ENCODE results near the gene KCTD15. TPM values are rescaled to one million over a fixed set of nuclear protein-coding genes. Genes with fewer than 3 reads are reported as not detected.

Gene KCTD15
- total RNA-seq, 1 experiment from 2014 or later, result 13.8 TPM

GRCh38 chr19:33773704-33774624 lies 22.7 kb upstream of the KCTD15 start:
- peaks cover 36% of the 10 kb centered on the region for H3K27me3 ChIP-seq (ENCODE audit: insufficient read depth, low read depth)
- BruUV-seq (replicated peaks), result no TSS peak
- H3F3A ChIP-seq (ENCODE audit: insufficient read depth, low read depth), result no peaks in the 10 kb centered on the region
- H3K79me2 ChIP-seq (ENCODE audit: low read depth), result no peaks in the 10 kb centered on the region
- no peak overlapping the region for H2AFZ ChIP-seq
- H3K4me2 ChIP-seq, result no peak overlapping the region
- H3K9me3 ChIP-seq (ENCODE audit: insufficient read depth, low read depth), result no peaks in the 10 kb centered on the region
- H3K9me2 ChIP-seq (ENCODE audit: insufficient read depth), result no peaks in the 10 kb centered on the region
- ChIA-PET CTCF (interaction anchor here (0.6 to 1.0 kb wide), 2 partner anchors 358 to 461 kb away, joined by 3 to 8 read pairs; no protein-coding TSS in a partner anchor), POLR2A (ENCODE audit: unreplicated experiment) (no interaction called here)
- H3K4me3 ChIP-seq, result no peak overlapping the region
- intact Hi-C loops (cut with micrococcal nuclease; ENCODE audit: unreplicated experiment), result loop anchor here (5.0 kb wide), 2 partner anchors 632 to 647 kb away; no protein-coding TSS in a partner anchor
- TF ChIP-seq EZH2 (IDR thresholded peaks at IDR 0.05; ENCODE audit: low read depth), result no peak
- no peak for TF ChIP-seq CTCF (conservative IDR thresholded peaks at IDR 0.05)
- H4K20me1 ChIP-seq (ENCODE audit: insufficient read depth), result no peaks in the 10 kb centered on the region
- H3K27ac ChIP-seq, result no peak overlapping the region
- H3K36me3 ChIP-seq (ENCODE audit: low read depth), result no peaks in the 10 kb centered on the region
- no peak for DNase-seq
- H3K4me1 ChIP-seq (replicated peaks; ENCODE audit: insufficient read depth), result no peaks in the 10 kb centered on the region

DNA sequence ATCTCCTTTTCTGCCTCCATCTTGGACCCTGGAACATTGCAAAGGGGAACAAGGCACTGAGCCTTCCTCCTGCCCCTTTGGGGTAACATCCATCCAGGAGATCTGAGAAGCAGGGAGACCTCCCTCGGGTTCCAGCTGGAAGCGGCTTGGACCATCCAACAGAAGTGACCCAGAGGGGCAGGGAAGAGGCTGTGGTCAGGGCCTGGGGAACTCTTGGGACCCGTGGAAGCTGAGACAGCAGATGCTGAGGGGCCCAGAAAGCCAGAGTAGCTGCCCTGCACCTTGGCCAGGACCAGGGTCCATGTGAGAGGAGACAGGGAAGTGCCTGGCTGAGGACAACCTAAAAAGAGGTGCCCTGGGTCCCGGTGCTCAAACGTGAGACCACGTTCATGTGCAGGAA lies 21.9 kb upstream of the KCTD15 start:
- Histone ChIP-seq H4K20me1 (ENCODE audit: insufficient read depth) (no peaks in the 10 kb centered on the region), H3K36me3 (ENCODE audit: low read depth) (no peaks in the 10 kb centered on the region), H3K27me3 (ENCODE audit: insufficient read depth, low read depth) (peaks cover 36% of the 10 kb centered on the region), H3K4me1 (replicated peaks; ENCODE audit: insufficient read depth) (no peaks in the 10 kb centered on the region), H3K27ac (no peak overlapping the region), H3K9me3 (ENCODE audit: insufficient read depth, low read depth) (no peaks in the 10 kb centered on the region), H3K4me3 (no peak overlapping the region), H3F3A (ENCODE audit: insufficient read depth, low read depth) (no peaks in the 10 kb centered on the region), H3K79me2 (ENCODE audit: low read depth) (no peaks in the 10 kb centered on the region), H3K4me2 (no peak overlapping the region), H2AFZ (no peak overlapping the region), H3K9me2 (ENCODE audit: insufficient read depth) (no peaks in the 10 kb centered on the region)
- BruUV-seq (replicated peaks), result no TSS peak
- DNase-seq, result no peak
- ChIA-PET CTCF (no interaction called here), POLR2A (ENCODE audit: unreplicated experiment) (no interaction called here)
- intact Hi-C loops (cut with micrococcal nuclease; ENCODE audit: unreplicated experiment), result loop anchor here (5.0 kb wide), 2 partner anchors 632 to 647 kb away; no protein-coding TSS in a partner anchor
- no peak for TF ChIP-seq CTCF (conservative IDR thresholded peaks at IDR 0.05)
- TF ChIP-seq EZH2 (IDR thresholded peaks at IDR 0.05; ENCODE audit: low read depth), result no peak

DNA sequence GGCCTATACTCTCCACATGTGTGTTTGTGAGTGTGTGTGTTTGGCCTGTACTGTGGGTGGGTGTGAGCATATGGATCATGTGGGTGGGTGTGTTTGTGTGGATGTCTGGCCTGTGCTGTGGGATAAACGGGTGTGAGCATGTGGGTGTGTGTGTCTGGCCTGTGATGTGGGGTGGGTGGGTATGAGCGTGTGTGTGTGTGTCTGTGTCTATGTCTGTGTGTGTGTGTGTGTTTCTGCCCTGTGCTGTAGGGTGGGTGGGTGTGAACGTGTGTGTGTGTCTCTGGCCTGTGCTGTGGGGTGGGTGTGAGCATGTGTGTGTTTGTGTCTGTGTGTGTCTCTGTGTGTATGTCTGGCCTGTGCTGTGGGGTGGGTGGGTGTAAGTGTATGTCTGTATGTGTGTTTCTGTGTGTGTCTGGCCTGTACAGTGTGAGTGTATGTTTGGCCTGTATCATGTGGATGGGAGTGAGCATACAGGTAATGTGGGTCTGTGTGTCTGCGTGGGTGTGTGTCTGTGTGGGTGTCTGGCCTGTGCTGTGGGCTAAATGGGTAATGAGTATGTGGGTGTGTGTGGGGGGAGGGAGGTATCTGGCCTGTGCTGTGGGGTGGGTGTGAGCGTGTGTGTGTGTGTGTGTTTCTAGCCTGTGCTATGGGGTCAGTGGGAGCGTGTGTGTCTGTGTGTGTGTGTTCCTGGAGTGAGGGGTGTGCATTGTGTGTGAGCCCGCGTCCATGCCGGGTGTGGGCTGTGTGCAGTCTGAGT lies 20.8 kb upstream of the KCTD15 start:
- no peaks in the 10 kb centered on the region for H3F3A ChIP-seq (ENCODE audit: insufficient read depth, low read depth)
- DNase-seq, result no peak
- CTCF ChIA-PET, result no interaction called here
- no peaks in the 10 kb centered on the region for H3K79me2 ChIP-seq (ENCODE audit: low read depth)
- no peak for TF ChIP-seq CTCF (conservative IDR thresholded peaks at IDR 0.05)
- no peak for TF ChIP-seq EZH2 (IDR thresholded peaks at IDR 0.05; ENCODE audit: low read depth)
- peaks cover 36% of the 10 kb centered on the region for H3K27me3 ChIP-seq (ENCODE audit: insufficient read depth, low read depth)
- no peaks in the 10 kb centered on the region for H3K9me3 ChIP-seq (ENCODE audit: insufficient read depth, low read depth)
- H2AFZ ChIP-seq, result no peak overlapping the region
- H4K20me1 ChIP-seq (ENCODE audit: insufficient read depth), result no peaks in the 10 kb centered on the region
- intact Hi-C loops (cut with micrococcal nuclease; ENCODE audit: unreplicated experiment), result no loop called here
- no peaks in the 10 kb centered on the region for H3K9me2 ChIP-seq (ENCODE audit: insufficient read depth)
- BruUV-seq (replicated peaks), result no TSS peak
- H3K27ac ChIP-seq, result no peak overlapping the region
- H3K36me3 ChIP-seq (ENCODE audit: low read depth), result no peaks in the 10 kb centered on the region
- no peak overlapping the region for H3K4me2 ChIP-seq
- POLR2A ChIA-PET (ENCODE audit: unreplicated experiment), result no interaction called here
- no peak overlapping the region for H3K4me3 ChIP-seq
- no peaks in the 10 kb centered on the region for H3K4me1 ChIP-seq (replicated peaks; ENCODE audit: insufficient read depth)
